GM19468 (cell line): Measurements from ENCODE around the gene TRIM63.

Source experiments
- ATAC-seq: cut with Tn5 transposase; IDR thresholded peaks from one replicate; pipeline ENCODE4 v1.9.1; 2021; ENCODE audit warnings: mild to moderate bottlenecking, moderate library complexity, moderate number of reproducible peaks; ENCODE audit not compliant: unreplicated experiment; ENCODE audit errors: extremely low read depth

The TRIM63 gene

DNA sequence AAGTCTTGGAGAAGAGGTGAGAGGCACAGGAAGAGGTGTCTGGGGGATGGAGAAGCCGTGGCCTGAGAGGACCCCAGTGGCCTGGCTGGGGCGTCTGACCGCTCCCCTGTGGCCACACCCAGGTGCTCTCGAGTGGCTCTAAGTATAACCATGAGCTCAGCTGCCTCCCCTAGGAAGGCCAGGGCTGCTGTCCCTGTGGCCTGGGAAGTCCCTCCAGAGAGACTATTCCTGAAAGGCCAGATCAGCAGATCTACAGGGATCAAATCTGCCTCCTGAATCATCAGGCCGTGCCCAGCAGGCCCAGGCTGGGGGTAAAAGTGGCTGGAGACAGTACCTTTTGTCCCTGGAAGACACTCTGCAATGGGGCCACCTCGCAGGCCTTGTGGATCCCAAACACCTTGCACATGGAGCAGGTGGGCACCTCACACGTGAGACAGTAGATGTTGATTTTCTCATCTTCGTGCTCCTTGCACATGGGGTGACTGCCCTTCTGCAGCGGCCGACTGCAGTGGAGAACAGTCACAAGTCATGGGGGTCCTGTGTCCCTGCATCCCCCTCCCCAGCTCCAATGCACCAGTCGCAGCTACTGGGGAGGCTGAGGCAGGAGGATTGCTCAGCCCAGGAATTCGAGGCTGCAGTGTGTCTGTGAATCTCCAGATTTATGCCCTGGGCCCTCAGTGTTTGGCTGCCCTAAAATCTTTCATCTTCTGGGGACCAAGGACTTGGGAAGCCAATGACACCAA is 6.4 kb downstream of the TRIM63 start:
- no peak for ATAC-seq

DNA sequence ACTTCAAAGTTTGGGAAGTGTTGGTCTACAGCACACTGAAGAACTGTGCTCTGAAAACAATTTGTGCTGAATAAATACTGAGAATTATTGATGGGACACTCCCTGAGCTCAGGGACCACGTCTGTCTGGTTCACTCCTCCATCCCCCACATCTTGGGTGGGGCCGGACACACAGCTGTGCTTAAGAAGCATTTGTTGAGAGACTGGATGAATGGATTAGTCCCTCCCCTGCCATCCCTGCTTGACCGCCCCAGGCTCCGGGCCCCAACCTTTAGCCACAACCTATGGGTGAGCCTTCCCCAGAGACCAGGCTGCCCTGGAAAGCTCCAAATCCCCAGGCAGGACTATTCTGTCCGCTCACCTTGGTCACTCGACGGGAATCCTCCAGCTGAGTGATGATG is 7.5 kb downstream of the TRIM63 start:
- no peak for ATAC-seq

DNA sequence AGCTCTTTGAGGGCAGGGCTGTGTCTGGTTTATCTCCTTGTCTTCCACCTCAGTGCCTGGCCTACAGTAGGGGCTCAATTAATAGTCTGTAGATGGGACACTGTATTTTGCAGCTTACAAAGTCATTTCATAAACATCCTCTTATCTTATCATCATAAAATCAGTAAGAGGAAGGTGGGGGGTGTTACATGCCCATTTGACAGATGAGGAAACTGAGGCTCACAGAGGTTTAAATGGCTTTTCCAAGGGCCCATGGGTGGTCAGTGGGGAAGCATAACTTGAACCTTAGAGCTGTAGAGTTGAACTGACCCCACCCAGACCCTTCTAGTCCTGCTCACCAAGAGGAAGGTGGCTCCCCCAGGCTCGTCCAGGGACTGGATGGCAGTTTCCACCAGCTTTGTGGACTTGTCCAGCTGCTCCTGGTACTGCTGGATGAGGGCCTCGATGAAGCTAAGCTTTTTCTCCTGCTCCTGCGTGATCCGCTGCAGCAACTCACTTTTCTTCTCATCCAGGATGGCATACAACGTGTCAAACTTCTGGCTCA is 9.3 kb downstream of the TRIM63 start:
- no peak for ATAC-seq

DNA sequence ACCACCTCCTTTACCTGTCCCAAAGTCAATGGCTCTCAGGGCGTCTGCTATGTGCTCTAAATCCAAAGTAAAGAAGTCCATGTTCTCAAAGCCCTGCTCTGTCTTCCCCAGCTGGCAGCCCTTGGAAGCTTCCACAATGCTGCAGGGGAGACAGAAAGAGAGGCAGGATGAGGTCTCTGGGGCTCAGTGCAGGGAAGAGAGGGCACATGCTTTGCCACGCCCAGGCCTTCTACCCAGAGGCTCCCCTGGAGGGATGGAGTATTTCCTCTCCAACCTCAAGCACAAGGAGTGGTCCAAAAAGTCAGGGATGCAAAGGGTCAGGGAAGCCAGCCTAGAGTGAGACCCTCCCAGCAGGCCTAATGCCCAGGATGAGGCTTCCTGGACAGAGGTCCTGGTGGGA is 10.2 kb downstream of the TRIM63 start:
- no peak for ATAC-seq

DNA sequence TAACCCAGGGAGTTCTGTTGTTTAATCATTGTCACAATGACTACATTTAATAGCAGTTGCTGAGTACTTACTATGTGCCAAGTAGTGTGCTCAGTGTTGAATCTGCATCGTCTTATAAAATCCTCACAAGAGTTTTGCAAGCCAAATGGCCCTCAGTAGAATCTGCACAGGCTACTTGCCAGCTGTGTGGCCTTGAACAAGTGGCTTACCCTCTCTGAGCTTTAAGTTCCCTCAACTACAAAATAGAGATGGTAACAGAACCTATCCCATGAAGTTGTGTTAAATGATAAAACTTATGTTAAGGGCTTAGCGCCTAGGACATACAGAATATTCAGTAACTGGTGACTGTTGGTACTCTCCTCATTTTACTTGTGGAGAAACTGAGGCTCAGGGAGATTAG is 12.4 kb downstream of the TRIM63 start:
- no peak for ATAC-seq

DNA sequence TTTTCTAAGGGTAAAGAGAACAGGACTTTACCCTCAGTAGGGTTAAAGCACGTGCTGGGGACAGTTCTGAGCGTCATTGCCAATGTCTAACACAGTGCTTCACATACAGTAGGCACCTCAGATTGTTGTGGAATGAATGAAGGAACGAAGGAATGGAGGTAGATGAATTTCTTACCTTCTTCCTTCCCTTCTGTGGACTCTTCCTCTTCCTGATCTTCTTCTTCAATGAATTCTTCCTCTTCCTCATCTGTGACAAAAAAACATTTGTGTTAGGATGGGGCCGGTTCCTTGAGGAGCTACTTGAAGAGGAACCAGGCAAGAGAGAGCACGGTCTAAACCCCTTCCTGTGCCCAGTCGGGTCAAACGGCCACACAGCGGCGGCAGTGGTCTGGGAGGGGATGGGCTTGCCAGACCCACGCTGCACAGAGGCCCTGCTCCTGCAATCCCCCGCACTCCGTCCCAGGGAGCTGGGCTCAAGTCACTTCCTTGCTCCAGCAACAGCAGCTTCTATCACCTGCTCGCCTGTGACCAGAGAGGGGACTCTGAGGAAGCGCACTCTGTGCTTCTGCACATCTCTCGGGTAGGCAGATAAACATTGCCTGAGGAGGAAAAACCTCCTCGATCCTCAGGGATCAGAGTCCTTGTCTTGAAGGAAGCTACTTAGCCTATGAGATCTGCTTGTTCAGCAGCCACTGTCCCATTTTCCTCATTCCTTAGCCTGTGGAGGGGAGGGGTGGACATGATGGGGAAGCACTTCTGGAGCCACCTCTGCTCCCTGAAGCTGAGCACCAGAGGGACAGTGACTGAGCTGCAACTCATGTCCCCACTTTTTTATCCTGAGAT is 13.5 kb downstream of the TRIM63 start:
- no peak for ATAC-seq

DNA sequence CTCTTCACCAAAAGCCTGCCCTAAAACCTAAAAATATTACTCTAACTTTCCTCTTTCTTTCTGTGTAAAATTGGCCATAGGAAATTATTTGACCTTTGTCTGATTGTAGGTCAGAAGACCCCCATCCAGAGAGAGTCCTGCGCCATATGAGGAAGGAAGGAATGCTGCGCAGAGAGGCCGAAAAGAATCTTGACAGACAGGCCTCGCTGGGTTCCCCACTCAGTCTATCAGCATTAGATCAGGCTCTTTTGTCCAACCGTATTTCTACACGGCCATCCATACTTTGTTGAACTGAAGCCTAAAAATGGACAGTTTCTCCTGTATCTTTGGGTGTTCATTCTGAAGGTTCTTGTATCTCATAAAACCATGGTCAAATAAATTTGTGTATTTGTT is 17.2 kb downstream of the TRIM63 start:
- ATAC-seq: no peak

DNA sequence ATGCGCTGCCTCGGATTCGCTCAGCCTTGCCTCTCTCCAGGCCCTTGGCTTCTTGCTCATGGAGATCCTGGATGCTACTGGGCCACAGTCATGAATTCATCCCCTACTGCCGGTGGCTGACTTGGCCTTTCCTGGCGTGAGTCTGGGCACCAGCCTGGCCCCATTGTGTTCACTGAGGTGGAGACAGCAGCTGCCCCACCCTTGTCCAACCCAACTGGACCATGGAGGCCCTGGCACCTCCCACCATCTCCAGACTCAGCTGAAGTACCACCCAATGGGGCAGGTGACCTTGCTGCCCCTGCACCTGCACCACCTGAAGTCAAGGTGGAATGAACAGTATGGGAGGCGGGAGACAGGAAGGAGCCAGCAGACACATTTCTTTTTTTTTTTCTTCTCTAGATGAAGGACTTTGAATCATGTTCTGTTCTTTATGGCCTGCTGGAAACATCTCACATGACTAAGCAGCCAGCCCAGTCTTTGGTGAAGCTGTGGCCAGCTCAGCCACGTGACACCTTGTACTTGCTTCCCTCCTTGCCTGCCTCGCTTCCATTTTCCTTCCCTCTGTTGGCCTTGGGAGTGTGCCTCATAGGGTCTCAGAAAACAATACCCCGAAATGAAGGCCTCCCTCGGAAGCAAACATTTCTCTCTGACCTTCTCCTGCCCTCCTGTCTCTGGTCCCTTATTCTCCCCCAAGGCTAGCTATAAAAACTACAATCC is 17.7 kb downstream of the TRIM63 start:
- ATAC-seq: no peak

DNA sequence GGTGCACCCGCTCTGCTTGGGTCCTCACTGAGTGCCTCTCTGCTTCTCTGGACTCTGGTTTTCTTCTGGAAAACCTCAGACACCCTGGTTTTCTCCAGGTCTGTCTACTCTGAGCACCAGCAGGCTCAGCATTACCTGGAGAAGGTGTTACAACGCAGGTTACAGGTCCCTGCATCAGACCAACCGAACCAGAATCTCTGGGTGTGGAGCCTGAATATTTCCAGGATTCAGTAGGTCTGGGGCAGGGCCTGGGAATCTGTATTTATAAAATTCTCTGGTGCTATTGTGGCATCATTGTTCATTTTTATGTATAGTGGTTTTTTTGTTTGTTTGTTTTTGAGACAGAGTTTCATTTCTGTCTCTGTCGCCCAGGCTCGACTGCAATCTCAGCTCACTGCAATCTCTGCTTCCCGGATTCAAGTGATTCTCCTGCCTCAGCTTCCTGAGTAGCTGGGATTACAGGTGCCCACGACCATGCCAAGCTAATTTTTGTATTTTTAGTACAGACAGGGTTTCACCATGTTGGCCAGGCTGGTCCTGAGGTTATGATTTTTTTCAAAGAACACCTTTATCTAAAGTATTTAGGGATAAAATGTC is 20.1 kb downstream of the TRIM63 start:
- no peak for ATAC-seq

DNA sequence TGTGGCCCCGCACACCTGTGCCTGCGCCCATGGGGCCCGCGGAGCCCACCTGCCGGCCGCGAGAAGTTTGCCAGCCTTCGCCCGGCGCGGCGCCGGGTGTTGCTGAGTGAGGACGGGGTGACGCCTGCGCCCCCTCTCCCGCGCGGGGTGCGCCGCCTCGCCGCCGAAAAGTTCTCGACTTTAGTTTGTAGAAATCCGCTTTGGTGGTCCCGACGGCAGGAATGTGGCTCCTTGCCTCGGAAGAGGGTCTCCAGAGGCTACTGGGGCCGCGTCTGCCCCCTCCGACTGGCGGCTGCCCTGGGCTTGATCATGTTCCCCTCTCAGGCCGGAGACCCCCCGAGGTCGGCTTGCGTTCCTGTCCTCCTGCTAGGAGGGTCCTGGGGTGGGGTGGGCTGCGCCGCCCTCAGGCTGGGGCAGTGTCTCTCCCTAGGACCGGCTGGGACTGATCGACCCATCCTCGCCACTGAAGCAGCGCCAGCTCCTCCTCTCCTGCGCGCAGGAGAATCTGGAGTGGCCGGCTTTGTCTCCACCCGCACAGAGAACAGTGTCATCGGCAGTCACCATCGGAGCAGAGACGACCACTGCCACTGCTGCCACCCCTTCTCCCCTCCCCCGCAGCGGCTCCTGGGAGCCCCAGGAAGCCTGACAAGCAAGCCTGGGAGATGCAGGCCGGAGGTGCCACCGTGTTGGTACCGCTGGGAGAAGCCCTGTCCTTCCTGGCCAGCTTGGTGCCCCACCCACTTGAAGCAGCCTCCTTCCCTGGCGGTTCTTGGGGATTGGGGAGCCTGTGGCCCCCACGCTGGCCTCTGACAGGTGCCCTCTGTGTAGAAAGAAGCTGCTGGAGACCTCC is 21.0 kb downstream of the TRIM63 start:
- no peak for ATAC-seq

DNA sequence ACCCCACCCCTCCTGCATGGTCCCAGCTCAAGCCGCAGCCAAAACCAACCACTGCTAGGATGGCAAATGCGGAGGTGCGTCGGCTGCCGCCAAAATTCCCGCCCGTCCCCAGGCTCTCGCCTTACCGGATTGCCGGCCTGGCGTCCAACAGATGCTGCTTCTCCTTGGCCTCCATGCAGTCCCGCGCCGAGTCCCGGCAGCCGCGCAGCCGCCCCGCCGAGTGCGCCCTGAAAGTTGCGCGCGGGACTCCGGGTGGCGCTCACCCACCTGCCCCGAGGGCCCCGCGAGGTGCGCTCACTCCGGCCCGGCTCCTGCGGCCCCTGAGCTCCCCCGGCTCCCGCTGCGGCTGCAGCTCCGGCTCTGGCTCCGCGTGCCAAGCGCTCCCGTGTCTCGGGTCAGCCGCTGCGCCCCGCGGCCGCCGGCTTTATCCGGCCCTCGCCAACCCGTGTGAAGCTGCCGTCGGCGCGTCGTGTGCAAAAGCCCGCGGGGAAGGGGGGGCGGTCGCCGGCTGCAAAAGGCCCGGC is 21.6 kb downstream of the TRIM63 start, which contains the start of gene SLC30A2:
Gene SLC30A2 (minus strand): TSS at position 397 of the 524 bp plus-strand sequence. CDS start 222 bp downstream, at position 175.
- ATAC-seq: no peak

DNA sequence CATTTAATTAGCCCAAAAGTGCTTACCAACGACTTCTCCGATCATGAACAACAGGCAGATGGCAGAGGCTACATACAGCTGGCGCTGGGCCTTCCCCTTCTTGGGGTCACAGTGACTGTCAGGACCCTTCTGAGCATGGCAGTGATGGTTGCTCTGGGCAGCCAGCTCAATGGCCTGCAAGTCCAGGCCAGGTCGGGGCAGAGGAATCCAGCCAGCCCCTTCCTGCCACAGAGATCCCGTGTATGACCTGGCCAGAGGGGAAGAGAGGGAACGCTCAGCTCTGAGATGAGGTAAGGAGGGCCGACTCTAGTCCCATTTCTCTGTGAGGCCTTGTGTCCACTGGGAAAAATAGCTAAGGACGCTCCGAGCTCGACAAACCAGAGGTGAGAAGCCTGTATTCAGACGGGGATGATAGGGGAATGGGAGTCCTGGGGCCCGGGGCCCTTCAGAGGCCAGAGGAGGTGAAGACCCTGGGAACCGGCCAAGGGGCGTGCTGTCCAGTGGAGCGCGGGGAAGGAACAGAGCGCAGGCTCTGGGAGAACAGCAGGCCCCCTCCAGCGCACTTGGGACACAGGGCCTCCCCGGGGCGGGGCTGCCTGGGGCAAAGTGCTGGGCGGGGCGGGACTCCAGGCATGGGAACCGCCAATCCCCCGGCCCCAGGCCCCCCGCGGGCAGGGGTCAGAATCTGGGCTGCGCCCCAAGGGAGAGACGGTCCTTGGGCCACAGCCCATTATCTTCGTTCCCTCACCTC is 22.3 kb downstream of the TRIM63 start:
- no peak for ATAC-seq

DNA sequence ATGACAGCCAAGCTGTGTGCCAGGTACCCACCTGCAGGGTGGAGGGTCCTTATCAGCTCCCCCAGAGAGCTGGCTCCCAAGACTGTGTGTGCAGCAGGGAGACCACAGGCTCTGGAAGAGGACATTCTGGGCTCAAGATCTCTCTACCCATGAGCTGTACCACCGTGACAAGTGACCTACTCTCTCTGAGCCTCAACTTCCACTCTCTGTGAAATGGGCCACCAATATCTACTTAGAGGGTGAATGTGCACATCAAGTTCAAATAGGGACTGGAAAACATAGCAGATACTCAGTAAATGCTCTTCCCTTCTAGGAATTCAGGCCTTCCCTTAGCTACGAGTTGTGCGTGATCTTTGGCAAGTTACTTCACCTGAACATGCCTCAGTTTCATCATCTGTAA is 23.0 kb downstream of the TRIM63 start:
- ATAC-seq: no peak

DNA sequence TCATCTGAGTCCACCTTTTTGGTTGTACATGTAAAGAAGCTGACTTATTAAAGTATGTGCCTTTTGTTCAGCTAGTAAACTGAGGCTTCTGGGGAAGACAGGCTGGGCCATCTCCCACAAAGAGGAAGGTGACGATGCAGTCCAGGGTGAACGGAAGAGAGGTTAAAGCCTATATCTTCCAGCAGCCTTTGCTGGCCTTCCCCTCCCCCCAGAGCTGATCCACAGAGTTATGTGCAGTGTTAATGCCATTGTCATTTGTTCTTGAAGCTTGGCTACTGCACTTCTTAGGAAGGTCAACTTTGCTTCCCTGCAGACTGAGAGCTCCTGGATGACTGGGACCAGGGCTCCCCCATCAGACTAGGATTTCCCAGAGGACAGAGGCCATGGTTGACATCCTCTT is 23.7 kb downstream of the TRIM63 start:
- ATAC-seq: no peak

DNA sequence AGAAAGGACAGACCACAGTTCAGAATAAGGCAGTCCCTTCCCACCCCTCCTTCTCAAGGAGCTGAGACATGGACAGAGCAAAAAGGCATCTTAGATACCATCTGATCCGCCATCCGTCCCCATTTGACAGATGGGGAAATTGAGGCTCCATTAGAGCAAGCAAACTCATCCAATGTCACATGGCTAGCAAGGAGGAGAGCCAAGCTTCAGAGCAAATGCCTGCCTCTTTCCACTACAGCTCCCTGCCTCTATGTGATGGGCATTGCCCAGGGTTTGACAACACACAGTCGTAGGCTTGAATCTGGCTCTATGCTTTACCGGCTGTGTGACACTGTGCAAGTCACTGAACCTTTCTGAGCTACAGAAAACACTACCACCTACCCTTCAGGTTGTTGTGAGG is 25.5 kb downstream of the TRIM63 start:
- no peak for ATAC-seq

DNA sequence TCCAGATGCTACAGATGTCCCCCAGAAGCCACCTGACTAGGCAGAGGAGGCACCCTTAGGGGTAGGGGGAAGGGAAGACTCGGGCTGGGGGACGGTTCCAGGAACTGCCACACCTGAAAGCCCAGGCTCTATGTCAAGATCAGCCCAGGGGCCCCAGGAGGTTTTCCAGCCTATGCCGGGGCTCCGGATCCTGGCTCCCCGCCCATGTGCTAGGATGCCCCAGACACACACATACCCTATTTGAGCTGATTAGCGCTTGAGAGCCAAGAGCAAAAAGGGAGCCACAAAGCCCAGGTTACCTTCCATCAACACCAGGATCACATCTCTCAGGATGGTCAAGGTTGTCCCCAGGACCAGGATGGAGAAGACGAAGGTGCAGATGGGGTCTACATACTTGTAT is 26.0 kb downstream of the TRIM63 start:
- no peak for ATAC-seq

DNA sequence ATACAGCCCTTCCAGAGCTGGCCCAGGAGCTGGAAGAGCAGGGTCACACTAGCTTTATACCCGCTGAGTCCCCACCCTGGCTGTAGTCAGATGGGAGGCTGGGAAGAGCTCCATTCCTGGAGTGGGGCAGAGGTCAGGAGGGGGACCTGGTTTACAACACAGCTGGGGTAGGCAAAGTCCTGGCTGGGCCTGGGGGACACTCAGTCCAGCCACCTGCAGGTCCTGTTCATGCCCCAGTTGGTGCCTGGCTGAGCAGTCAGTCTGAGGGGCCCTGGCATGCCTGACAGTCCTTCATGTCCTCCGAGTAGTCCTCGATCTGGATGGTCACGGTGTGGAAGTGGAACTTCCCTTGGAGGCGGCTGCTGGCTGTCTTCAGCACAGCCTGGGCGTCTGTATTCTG is 28.5 kb downstream of the TRIM63 start:
- no peak for ATAC-seq

DNA sequence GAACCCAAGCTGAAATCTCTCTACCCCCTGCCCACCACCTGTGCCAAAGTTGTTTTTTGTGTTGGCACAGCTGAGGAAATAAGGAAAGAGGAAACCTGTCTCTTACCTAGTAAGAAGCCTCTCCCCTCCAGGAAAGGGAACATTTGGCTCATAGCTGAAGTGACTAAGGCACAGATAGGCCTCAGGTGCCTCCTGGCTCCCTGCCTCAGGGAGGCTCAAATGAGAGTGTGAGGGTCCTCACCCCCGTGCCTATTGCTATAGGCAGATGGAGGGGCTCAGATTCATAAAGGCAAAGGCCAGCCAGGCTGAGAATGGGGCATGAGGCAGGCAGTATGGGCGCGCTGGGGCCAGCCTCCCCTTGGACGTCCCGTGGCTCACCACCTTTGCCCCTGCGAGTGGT is 29.0 kb downstream of the TRIM63 start:
- ATAC-seq: no peak
